ENCODE results near the gene NLGN4Y.
"Not testable (repeated sequence)": the region's sequence is repeated elsewhere in the genome, so short reads cannot be mapped to it uniquely, and the experiment has no call there.

NLGN4Y gene

GRCh38 chrY:14860448-14860847 lies 336.1 kb downstream of the NLGN4Y start:
- no peak for DNase-seq

GRCh38 chrY:14861033-14861432 lies 336.7 kb downstream of the NLGN4Y start:
- not testable (repeated sequence) for DNase-seq

GRCh38 chrY:14871971-14872370 lies 347.6 kb downstream of the NLGN4Y start:
- no peak for DNase-seq
